Uterus (tissue), 2 donors: ENCODE results near the gene GDF7.

Experiments
- CTCF ChIP-seq, 4 experiments: fragments of 200-600 bp in 2 of 4; fragments of 450-650 bp in 2 of 4; sonication (generic) in 2 of 4; IDR thresholded peaks; one replicate each; pipeline ENCODE4 v1.5.1; 2016 to 2019; ENCODE audit warnings: antibody characterized with exemption in 4 of 4, mild to moderate bottlenecking in 2 of 4, moderate library complexity in 1 of 4
- POLR2A ChIP-seq, 2 donors: fragments of 450-650 bp; IDR thresholded peaks; one replicate each; pipeline ENCODE4 v1.6.1; 2016; ENCODE audit warnings: antibody characterized with exemption in 2 of 2, mild to moderate bottlenecking in 1 of 2, moderate library complexity in 1 of 2

DNA sequence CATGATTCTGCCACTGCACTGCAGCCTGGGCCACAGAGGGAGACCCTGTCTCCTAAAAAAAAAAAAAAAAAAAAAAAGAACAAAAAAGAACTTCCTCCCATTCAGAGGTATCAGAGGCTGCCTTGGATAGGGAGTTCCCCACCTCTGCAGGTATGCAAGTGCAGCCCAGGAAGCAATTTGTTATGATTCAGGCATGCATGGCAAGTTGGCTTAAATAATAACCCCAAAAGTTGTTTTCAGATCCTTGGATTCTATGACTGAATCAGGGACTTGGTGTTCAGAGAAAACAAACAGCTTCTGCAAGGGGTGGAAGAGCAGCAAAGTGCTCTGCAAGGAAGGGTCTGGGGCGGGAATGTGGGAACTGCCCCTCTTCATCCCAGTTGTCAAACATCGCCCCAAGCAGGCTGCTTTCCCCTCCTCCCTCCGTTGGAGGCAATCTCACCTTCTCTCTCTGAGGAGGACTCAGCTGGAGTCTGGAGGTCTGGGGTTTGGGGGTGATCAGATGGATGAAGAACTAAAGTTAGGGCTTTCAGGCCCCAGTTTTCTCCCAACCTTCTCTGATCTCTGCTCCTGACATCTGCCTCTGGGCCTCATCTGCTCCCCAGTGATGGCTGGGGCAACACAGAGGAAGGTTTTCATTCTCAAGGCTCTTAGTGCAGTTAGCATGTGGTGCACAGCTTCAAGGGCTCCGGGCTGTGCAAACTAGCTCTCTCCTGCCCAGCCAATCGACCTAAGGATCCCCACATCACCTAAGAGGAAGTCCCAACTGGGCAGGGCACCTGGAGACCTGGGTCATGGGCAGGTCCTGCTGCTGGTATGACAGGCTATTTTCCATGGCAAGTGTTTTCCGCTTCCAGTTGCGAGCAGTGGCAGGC is 3.5 kb upstream of the GDF7 start:
- TF ChIP-seq CTCF (IDR thresholded peaks at IDR 0.05), result no peak
- no peak for TF ChIP-seq POLR2A (IDR thresholded peaks at IDR 0.05)
